NCI-H748 treated with DMSO at 0.1 percent for 48 hours (cell line): Measurements from ENCODE around the gene ZNF513.
"Not testable (repeated sequence)": the region's sequence is repeated elsewhere in the genome, so short reads cannot be mapped to it uniquely, and the experiment has no call there.

Source experiments
- DNase-seq: peaks from one replicate; lab custom pipeline; 2025; lab: John Stamatoyannopoulos, UW

ZNF513 gene, protein sequence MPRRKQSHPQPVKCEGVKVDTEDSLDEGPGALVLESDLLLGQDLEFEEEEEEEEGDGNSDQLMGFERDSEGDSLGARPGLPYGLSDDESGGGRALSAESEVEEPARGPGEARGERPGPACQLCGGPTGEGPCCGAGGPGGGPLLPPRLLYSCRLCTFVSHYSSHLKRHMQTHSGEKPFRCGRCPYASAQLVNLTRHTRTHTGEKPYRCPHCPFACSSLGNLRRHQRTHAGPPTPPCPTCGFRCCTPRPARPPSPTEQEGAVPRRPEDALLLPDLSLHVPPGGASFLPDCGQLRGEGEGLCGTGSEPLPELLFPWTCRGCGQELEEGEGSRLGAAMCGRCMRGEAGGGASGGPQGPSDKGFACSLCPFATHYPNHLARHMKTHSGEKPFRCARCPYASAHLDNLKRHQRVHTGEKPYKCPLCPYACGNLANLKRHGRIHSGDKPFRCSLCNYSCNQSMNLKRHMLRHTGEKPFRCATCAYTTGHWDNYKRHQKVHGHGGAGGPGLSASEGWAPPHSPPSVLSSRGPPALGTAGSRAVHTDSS

GRCh38 chr2:27380626-27381545 lies at the start of gene ZNF513:
ZNF513 (minus strand) TSS chr2:27380734; CDS start chr2:27380526, 208 bp downstream.
- peak; percentile 87 for DNase-seq

DNA sequence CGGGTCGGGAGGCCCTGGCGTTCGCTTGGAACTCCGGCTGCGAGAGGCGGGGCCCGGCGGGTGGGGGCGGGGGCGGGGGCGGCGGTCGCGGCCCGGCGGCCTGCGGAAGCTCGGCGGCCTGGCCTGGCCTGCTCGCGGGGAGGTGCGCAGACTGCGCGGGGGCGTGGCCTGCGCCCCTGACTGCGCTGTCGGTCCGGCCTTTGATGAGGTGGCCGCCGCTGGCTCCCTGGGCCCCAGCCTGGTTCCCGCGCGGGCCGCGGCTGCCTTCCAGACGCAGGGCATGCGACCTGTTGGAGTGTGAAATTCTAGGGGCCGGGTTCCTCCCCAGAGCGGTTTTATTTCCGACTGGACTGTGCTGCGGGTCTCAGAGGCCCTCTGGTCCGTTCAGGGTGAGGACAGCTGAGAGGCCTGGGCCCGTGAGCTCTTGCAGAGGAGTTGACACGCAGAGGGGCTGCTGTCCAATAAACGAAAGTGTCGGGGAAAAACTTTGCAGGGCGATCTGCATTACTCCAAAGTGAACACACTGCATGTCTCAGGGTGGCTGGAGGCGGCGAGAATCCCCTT lies 48.5 kb upstream of the ZNF513 start:
- peak; percentile 48 for DNase-seq

- peak; percentile 80 for DNase-seq
Observed at GRCh38 chr2:27428213-27428977, 47.9 kb upstream of the ZNF513 start, which contains the start of gene NRBP1. NRBP1 (plus strand) TSS chr2:27428631; CDS start chr2:27433274, 4,643 bp downstream.

GRCh38 chr2:27427863-27428212 lies 47.3 kb upstream of the ZNF513 start:
- DNase-seq: no peak

DNA sequence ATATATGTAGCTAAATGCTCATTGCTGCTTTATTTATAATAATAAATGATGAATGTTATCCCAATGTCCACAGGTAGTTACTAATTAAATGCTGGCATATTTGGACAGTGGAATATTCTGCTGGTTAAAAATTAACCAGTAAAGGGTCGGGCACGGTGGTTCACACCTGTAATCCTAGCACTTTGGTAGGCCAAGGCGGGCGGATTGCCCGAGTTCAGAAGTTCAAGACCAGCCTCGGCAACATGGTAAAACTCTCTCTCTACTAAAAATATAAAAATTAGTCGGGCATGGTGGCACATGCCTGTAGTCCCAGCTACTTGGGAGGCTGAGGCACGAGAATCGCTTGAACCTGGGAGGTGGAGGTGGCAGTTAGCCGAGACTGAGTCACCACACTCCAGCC lies 44.5 kb upstream of the ZNF513 start:
- DNase-seq: not testable (repeated sequence)

GRCh38 chr2:27422958-27423357 lies 42.4 kb upstream of the ZNF513 start:
- DNase-seq: no peak

DNA sequence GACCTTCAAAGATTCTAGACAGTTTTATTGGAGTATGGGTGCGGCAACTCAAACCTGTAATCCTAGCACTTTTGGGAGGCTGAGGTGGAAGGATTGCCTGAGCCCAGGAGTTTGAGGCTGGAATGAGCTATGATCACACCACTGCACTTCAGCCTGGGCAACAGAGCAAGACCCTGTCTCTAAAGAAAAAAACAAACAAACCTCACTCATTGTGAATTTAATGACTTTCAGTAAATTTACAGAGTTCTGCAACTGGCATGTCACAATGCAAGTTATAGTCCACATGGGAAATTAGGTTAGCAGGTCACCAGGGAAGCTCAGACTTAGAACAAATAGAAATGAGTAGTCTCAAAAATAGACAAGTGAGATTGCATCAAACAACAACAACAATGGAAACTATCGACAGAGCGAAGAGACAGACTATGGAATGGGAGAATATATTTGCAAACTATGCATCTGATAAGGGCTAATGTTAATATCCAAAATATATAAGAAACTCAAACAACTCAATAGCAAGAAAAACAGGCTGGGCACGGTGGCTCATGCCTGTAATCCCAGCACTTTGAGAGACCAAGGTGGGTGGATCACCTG lies 41.2 kb upstream of the ZNF513 start:
- no peak for DNase-seq

- DNase-seq: no peak
Observed at GRCh38 chr2:27420996-27421395, 40.5 kb upstream of the ZNF513 start.

GRCh38 chr2:27416151-27416550 lies 35.6 kb upstream of the ZNF513 start:
- DNase-seq: no peak

- no peak for DNase-seq
Observed at GRCh38 chr2:27412419-27413152, 32.1 kb upstream of the ZNF513 start.

GRCh38 chr2:27409321-27410073 lies 29.0 kb upstream of the ZNF513 start, which contains the start of gene PPM1G:
PPM1G (minus strand) TSS chr2:27409591; CDS start chr2:27409422, 169 bp downstream.
- peak; percentile 88 for DNase-seq

- no peak for DNase-seq
Observed at GRCh38 chr2:27408601-27409320, 28.2 kb upstream of the ZNF513 start.

DNA sequence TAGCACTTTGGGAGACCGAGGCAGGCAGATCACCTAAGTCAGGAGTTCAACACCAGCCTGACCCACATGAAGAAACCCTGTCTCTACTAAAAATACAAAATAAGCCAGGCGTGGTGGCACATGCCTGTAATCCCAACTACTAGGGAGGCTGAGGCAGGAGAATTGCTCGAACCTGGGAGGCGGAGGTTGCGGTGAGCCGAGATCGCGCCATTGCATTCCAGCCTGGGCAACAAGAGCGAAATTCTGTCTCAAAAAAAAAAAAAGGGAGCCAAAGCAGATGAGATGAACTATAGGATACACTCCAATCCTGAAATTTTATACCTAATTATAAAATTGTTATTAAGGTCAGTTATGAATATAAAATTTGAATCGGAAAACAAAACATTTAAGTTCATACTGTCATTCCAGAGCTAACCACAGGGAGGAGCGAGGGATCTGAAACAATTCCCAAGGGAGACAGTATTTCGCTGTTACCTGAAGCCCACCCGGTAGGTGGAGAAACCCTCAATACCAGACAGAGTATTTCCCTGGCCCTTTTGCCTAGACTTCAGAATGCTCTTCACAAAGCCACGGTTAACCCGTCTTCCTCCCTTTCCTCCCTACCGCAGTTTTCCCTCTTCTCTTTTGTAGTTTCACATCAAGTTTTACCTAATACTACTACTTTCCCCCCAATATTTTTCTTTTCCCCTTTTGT lies 27.4 kb upstream of the ZNF513 start:
- DNase-seq: peak; percentile 48

GRCh38 chr2:27400348-27401135 lies 20.0 kb upstream of the ZNF513 start:
- DNase-seq: no peak

DNA sequence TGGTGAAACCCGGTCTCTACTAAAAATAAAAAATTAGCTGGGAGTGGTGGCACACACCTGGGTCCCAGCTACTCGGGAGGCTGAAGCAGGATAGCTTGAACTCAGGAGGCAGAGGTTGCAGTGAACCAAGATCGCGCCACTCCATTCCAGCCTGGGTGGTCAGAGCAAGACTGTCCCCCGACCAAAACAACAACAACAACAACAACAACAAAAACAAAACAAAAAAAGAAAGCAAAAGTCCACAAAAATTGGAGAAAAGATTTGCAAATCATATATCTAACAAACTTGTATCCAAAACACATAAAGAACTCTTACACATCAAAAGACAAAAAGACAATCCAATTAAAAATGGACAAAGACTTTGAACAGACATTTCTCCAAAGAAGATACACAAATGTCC lies 18.4 kb upstream of the ZNF513 start:
- DNase-seq: no peak

- no peak for DNase-seq
Observed at GRCh38 chr2:27393225-27393624, 12.7 kb upstream of the ZNF513 start.
